Measurements from ENCODE around the gene LST1.

DNA sequence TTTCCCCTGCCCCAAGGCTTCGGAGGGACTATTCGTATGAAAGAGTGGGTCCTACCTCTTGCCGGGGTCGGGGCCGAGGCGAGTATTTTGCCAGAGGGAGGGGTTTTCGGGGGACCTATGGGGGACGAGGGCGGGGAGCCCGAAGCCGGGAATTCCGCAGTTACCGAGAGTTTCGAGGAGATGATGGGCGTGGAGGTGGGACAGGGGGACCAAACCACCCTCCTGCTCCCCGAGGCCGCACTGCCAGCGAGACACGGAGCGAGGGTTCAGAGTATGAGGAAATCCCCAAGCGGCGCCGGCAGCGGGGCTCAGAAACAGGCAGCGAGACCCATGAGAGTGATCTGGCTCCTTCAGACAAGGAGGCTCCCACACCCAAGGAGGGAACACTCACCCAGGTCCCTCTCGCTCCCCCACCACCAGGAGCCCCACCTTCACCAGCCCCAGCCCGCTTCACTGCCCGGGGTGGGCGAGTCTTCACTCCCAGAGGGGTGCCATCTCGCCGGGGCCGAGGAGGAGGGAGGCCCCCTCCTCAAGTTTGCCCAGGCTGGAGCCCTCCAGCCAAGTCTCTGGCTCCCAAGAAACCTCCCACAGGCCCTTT lies 45.7 kb downstream of the LST1 start:
- TF ChIP-seq CTCF (IDR thresholded peaks at IDR 0.05), result no peak
- no peak for TF ChIP-seq POLR2A (IDR thresholded peaks at IDR 0.05)

Data from lower leg skin (tissue), 3 donors.